ENCODE data around the gene SEMA4F. TPM values are rescaled to one million over a fixed set of nuclear protein-coding genes. Genes with fewer than 3 reads are reported as not detected.
A peak's percentile ranks its signal among the peaks of the same experiment; 100 is the strongest.

SEMA4F gene
- total RNA-seq, 1 experiment from 2014 or later = 7.6 TPM

DNA sequence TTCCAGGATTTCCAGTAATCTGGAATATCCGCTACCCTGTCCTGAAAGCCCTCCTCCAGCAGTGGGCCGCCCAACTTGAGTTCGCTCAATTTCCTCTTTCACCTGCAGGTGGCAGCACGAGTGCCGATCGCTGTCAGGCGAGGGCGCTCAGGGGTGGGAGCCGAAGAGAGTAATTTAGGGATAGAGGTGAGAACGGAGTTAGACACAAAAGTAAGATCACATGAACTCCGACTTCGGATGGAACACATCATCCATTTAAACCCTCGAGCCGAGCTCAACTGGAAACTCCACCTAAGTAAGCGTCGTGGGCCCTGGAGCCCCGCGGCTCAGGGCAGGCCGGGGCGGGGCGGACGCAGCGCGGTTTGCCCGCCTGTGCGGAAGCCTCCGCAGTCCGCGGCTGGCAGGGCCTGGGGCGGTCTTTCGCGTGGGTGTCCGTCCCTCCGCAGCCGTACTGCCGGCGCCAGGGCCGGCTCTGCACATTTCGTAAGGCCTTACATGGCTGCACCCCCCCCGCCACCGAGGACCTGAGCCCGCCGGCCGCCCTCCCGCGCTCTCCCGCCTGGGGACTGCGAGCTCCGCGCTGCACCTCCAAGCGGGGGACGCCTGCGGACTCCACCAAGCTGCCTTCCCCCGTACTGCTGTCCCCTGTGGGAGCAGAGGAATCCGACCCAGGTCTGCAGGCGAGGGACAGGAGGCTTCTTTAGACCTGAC is 61.2 kb downstream of the SEMA4F start:
- intact Hi-C loops (cut with micrococcal nuclease; ENCODE audit: unreplicated experiment) = loop anchor here (1.0 kb wide), 5 partner anchors 25 to 161 kb away; no protein-coding TSS in a partner anchor
- no TSS peak for BruUV-seq (replicated peaks)
- H3K27ac Mint-ChIP-seq (ENCODE audit: unreplicated experiment) = no peak overlapping the region
- H3K9me3 Mint-ChIP-seq (ENCODE audit: unreplicated experiment) = no peaks in the 10 kb centered on the region
- no peaks in the 10 kb centered on the region for H3K36me3 Mint-ChIP-seq (ENCODE audit: insufficient read depth, unreplicated experiment)
- no peaks in the 10 kb centered on the region for H3K4me1 Mint-ChIP-seq (ENCODE audit: low read depth, unreplicated experiment)
- H3K4me3 ChIP-seq (ENCODE audit: low read depth, low read length) = peak overlapping the region; percentile 62
- no peaks in the 10 kb centered on the region; the same call in 1 of the 2 replicates for H3K27me3 ChIP-seq (replicated peaks; ENCODE audit: control insufficient read depth, insufficient read depth, low read length)
- peak overlapping the region; percentile 86 for H3K4me3 Mint-ChIP-seq (ENCODE audit: unreplicated experiment)
- H3K4me1 ChIP-seq = no peaks in the 10 kb centered on the region
- TF ChIP-seq, protein P1, sequence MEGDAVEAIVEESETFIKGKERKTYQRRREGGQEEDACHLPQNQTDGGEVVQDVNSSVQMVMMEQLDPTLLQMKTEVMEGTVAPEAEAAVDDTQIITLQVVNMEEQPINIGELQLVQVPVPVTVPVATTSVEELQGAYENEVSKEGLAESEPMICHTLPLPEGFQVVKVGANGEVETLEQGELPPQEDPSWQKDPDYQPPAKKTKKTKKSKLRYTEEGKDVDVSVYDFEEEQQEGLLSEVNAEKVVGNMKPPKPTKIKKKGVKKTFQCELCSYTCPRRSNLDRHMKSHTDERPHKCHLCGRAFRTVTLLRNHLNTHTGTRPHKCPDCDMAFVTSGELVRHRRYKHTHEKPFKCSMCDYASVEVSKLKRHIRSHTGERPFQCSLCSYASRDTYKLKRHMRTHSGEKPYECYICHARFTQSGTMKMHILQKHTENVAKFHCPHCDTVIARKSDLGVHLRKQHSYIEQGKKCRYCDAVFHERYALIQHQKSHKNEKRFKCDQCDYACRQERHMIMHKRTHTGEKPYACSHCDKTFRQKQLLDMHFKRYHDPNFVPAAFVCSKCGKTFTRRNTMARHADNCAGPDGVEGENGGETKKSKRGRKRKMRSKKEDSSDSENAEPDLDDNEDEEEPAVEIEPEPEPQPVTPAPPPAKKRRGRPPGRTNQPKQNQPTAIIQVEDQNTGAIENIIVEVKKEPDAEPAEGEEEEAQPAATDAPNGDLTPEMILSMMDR (IDR thresholded peaks at IDR 0.05; ENCODE audit: insufficient read depth in 1 of 2, low read depth in 1 of 2, low read length in 1 of 2, severe bottlenecking in 1 of 2, unreplicated experiment in 1 of 2) = peak; percentile 88 to 95
- DNase-seq = peak; percentile 80 to 90
- no peaks in the 10 kb centered on the region for H3K9me3 ChIP-seq
- ChIA-PET POLR2A (interaction anchor here (0.9 kb wide), 1 partner anchor 120 kb away, joined by 3 read pairs; no protein-coding TSS in a partner anchor), CTCF (interaction anchor here (0.6 to 3.8 kb wide), 16 partner anchors 21 to 534 kb away, joined by 3 to 22 read pairs (median 3); partner anchors contain the start of gene SEMA4F)
- no peaks in the 10 kb centered on the region for H3K36me3 ChIP-seq (ENCODE audit: control insufficient read depth, insufficient read depth, low read length)
- H3K27me3 Mint-ChIP-seq (ENCODE audit: insufficient read depth, unreplicated experiment) = peaks cover 5% of the 10 kb centered on the region

DNA sequence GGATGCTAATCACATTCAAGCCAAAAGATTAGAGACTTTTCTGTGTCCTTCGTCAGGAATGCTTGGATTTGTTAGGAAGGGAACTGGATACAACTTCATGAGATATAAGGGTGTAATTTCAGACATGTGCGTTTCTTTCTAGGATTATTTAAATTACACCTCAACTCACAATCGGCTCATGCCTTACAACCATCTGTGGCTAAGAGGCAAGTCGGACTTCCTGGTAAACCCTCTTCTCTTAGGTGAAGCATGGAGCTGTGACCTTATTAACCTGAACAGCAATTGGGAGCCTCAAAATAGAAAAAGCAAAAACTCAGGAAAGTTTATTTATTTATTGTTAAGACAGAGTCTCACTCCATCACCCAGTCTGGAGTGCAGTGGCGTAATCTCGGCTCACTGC is 61.8 kb downstream of the SEMA4F start:
- H3K27me3 Mint-ChIP-seq (ENCODE audit: insufficient read depth, unreplicated experiment) = peaks cover 5% of the 10 kb centered on the region
- H3K4me1 Mint-ChIP-seq (ENCODE audit: low read depth, unreplicated experiment) = no peaks in the 10 kb centered on the region
- intact Hi-C loops (cut with micrococcal nuclease; ENCODE audit: unreplicated experiment) = loop anchor here (1.0 kb wide), 5 partner anchors 26 to 160 kb away; no protein-coding TSS in a partner anchor
- BruUV-seq (replicated peaks) = no TSS peak
- H3K9me3 Mint-ChIP-seq (ENCODE audit: unreplicated experiment) = no peaks in the 10 kb centered on the region
- DNase-seq = no peak
- TF ChIP-seq, protein P1 (IDR thresholded peaks at IDR 0.05; ENCODE audit: insufficient read depth in 1 of 2, low read depth in 1 of 2, low read length in 1 of 2, severe bottlenecking in 1 of 2, unreplicated experiment in 1 of 2) = no peak
- Histone ChIP-seq H3K4me1 (no peaks in the 10 kb centered on the region), H3K4me3 (ENCODE audit: low read depth, low read length) (peak overlapping the region; percentile 62), H3K9me3 (no peaks in the 10 kb centered on the region), H3K36me3 (ENCODE audit: control insufficient read depth, insufficient read depth, low read length) (no peaks in the 10 kb centered on the region), H3K27me3 (replicated peaks; ENCODE audit: control insufficient read depth, insufficient read depth, low read length) (no peaks in the 10 kb centered on the region; the same call in 1 of the 2 replicates)
- no peak overlapping the region for H3K27ac Mint-ChIP-seq (ENCODE audit: unreplicated experiment)
- ChIA-PET POLR2A (no interaction called here), CTCF (interaction anchor here (0.5 to 3.8 kb wide), 15 partner anchors 21 to 534 kb away, joined by 3 to 22 read pairs (median 3); partner anchors contain the start of gene SEMA4F)
- peak overlapping the region; percentile 86 for H3K4me3 Mint-ChIP-seq (ENCODE audit: unreplicated experiment)
- H3K36me3 Mint-ChIP-seq (ENCODE audit: insufficient read depth, unreplicated experiment) = no peaks in the 10 kb centered on the region

DNA sequence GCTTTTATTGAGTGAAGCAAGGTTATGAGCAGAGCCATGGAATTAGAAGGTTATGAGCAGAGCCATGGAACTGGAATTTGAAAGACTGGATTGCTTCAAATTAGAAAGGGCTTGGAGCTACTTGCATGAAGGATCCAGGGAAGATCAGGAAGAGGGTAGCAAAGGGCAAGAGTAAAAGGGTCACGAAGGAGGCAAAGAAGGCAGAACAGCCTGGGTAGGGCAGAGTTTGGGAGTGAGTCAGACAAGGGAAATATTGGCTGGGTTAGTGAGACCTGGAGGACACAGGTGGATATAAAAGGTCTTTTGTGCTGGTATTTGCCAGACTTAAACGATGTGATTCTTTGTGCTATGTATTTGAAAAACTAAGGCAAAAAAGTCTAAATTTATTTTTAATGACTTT is 65.0 kb downstream of the SEMA4F start:
- intact Hi-C loops (cut with micrococcal nuclease; ENCODE audit: unreplicated experiment) = no loop called here
- BruUV-seq (replicated peaks) = no TSS peak
- no peak overlapping the region for H3K27ac Mint-ChIP-seq (ENCODE audit: unreplicated experiment)
- TF ChIP-seq, protein P1 (IDR thresholded peaks at IDR 0.05; ENCODE audit: insufficient read depth in 1 of 2, low read depth in 1 of 2, low read length in 1 of 2, severe bottlenecking in 1 of 2, unreplicated experiment in 1 of 2) = no peak
- no peaks in the 10 kb centered on the region for H3K4me1 Mint-ChIP-seq (ENCODE audit: low read depth, unreplicated experiment)
- Histone ChIP-seq H3K4me3 (ENCODE audit: low read depth, low read length) (no peak overlapping the region), H3K4me1 (no peaks in the 10 kb centered on the region), H3K36me3 (ENCODE audit: control insufficient read depth, insufficient read depth, low read length) (no peaks in the 10 kb centered on the region), H3K9me3 (no peaks in the 10 kb centered on the region), H3K27me3 (replicated peaks; ENCODE audit: control insufficient read depth, insufficient read depth, low read length) (no peaks in the 10 kb centered on the region; the same call in 1 of the 2 replicates)
- POLR2A ChIA-PET = no interaction called here
- no peaks in the 10 kb centered on the region for H3K36me3 Mint-ChIP-seq (ENCODE audit: insufficient read depth, unreplicated experiment)
- no peaks in the 10 kb centered on the region for H3K9me3 Mint-ChIP-seq (ENCODE audit: unreplicated experiment)
- CTCF ChIA-PET = interaction anchor here (1.1 kb wide), 1 partner anchor 22 kb away, joined by 3 read pairs; no protein-coding TSS in a partner anchor
- DNase-seq = no peak
- peaks cover 4% of the 10 kb centered on the region for H3K27me3 Mint-ChIP-seq (ENCODE audit: insufficient read depth, unreplicated experiment)
- H3K4me3 Mint-ChIP-seq (ENCODE audit: unreplicated experiment) = no peak overlapping the region
